A549 (cell line): ENCODE data around the gene SHANK3.

Experiments
- CEBPB ChIP-seq, 2 experiments: fragments of >200 bp in 1 of 2; sonication (Bioruptor Twin) in 1 of 2; formaldehyde crosslinking in 1 of 2; IDR thresholded peaks; 2 replicates each; pipeline ENCODE4 v1.6.1; 2012 to 2016
- CHD2 ChIP-seq: fragments of 150-350 bp; IDR thresholded peaks from 2 replicates; pipeline ENCODE4 v1.6.1; 2014; ENCODE audit warnings: low read length; ENCODE audit not compliant: partially characterized antibody
- E2F6 ChIP-seq: IDR thresholded peaks from 2 replicates; pipeline ENCODE4 v1.6.1; 2012; ENCODE audit warnings: low read depth, borderline replicate concordance
- EP300 ChIP-seq, 2 experiments: fragments of >200 bp; sonication (Bioruptor Twin); formaldehyde crosslinking; IDR thresholded peaks; 2 replicates in 1 of 2; 3 replicates in 1 of 2; pipeline ENCODE4 v1.6.1; 2016 to 2017
- ESRRA ChIP-seq: fragments of 150-350 bp; IDR thresholded peaks from 2 replicates; pipeline ENCODE4 v1.6.1; 2014; ENCODE audit warnings: mild to moderate bottlenecking, low read length, borderline replicate concordance
- POLR2A ChIP-seq: IDR thresholded peaks from 2 replicates; pipeline ENCODE4 v1.6.1; 2012; ENCODE audit warnings: mild to moderate bottlenecking, low read length
- RAD21 ChIP-seq, 2 experiments: fragments of >200 bp in 1 of 2; sonication (Bioruptor Twin) in 1 of 2; formaldehyde crosslinking in 1 of 2; IDR thresholded peaks in 1 of 2; conservative IDR thresholded peaks in 1 of 2; 2 replicates in 1 of 2; 3 replicates in 1 of 2; pipeline ENCODE4 v1.6.1; 2012 to 2018; ENCODE audit warnings: inconsistent platforms in 1 of 2
- REST ChIP-seq: fragments of 200-600 bp; sonication (generic); IDR thresholded peaks from 2 replicates; pipeline ENCODE4 v1.6.1; 2016; ENCODE audit warnings: antibody characterized with exemption, mild to moderate bottlenecking, moderate library complexity
- RNF2 ChIP-seq: fragments of 200-600 bp; sonication (generic); IDR thresholded peaks from 2 replicates; pipeline ENCODE4 v1.6.1; 2016; ENCODE audit warnings: low read depth, mild to moderate bottlenecking, antibody characterized with exemption, moderate library complexity, borderline replicate concordance
- SMC3 ChIP-seq: fragments of >200 bp; sonication (Bioruptor Twin); formaldehyde crosslinking; IDR thresholded peaks from 3 replicates; pipeline ENCODE4 v1.6.1; 2018; ENCODE audit warnings: inconsistent platforms
- SREBF2 ChIP-seq: fragments of 450-650 bp; IDR thresholded peaks from 2 replicates; pipeline ENCODE4 v1.6.1; 2014; ENCODE audit warnings: mild to moderate bottlenecking, moderate library complexity
- TP53 ChIP-seq: fragments of 250-450 bp; sonication (Bioruptor Pico); IDR thresholded peaks from 2 replicates; pipeline ENCODE4 v1.5.0; 2021; ENCODE audit warnings: mild to moderate bottlenecking, moderate library complexity
- TF ChIP-seq, protein P1 (sequence below): fragments of >200 bp; sonication (Bioruptor Twin); formaldehyde crosslinking; IDR thresholded peaks from 3 replicates; pipeline ENCODE4 v1.5.1; 2016

DNA sequence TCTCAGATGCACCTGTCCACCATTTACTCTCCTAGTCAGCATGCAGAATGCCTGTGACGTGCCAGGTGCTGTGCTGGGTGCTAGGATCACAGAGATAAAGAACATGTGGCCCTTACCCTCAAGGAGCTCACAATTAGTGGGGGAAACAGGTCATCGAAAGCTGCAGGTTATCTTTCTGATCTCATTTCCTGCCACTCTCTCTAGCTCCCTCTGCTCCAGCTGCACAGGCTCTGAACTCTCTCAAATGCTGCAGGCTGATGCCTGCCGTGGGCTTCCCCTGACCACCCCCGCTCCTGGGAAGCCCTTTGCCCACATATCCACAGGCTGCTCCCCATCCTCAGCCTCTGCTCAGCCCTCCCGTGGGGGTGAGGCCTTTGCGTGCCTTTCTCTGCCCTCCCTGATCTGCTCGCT, 29.6 kb downstream of the SHANK3 start:
- TF ChIP-seq, protein P1, sequence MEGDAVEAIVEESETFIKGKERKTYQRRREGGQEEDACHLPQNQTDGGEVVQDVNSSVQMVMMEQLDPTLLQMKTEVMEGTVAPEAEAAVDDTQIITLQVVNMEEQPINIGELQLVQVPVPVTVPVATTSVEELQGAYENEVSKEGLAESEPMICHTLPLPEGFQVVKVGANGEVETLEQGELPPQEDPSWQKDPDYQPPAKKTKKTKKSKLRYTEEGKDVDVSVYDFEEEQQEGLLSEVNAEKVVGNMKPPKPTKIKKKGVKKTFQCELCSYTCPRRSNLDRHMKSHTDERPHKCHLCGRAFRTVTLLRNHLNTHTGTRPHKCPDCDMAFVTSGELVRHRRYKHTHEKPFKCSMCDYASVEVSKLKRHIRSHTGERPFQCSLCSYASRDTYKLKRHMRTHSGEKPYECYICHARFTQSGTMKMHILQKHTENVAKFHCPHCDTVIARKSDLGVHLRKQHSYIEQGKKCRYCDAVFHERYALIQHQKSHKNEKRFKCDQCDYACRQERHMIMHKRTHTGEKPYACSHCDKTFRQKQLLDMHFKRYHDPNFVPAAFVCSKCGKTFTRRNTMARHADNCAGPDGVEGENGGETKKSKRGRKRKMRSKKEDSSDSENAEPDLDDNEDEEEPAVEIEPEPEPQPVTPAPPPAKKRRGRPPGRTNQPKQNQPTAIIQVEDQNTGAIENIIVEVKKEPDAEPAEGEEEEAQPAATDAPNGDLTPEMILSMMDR, result no peak
- TF ChIP-seq RNF2 (no peak), CHD2 (no peak), RAD21 (conservative IDR thresholded peaks at IDR 0.05 in 1 of 2, IDR thresholded peaks at IDR 0.05 in 1 of 2) (no peak), POLR2A (no peak), TP53 (no peak), SMC3 (no peak), REST (no peak), SREBF2 (no peak), EP300 (IDR thresholded peaks at IDR 0.05) (no peak), E2F6 (no peak), CEBPB (IDR thresholded peaks at IDR 0.05) (no peak), ESRRA (no peak)
